Right renal pelvis (tissue), 4 donors: ENCODE measurements around the gene DDR2. TPM values are rescaled to one million over a fixed set of nuclear protein-coding genes. Genes with fewer than 3 reads are reported as not detected.

Experiments
- DNase-seq, 4 donors: peaks; one replicate each; pipeline ENCODE4 v3.0.0-alpha.2; 2013; ENCODE audit warnings: low read depth in 4 of 4, low spot score in 3 of 4, missing footprints in 1 of 4
- polyA plus RNA-seq, 4 donors: library from polyadenylated mRNA; unstranded; fragments of 120-200 nt; gene quantifications; one replicate each; pipeline ENCODE4 v1.2.1, GENCODE V29; 2013; ENCODE audit not compliant: insufficient read length in 4 of 4

Gene DDR2
- polyA plus RNA-seq, 4 donors = 20.3 to 23.9 (median 22.1) TPM

GRCh38 chr1:162670928-162671663 is 38.8 kb downstream of the DDR2 start:
- no peak for DNase-seq

DNA sequence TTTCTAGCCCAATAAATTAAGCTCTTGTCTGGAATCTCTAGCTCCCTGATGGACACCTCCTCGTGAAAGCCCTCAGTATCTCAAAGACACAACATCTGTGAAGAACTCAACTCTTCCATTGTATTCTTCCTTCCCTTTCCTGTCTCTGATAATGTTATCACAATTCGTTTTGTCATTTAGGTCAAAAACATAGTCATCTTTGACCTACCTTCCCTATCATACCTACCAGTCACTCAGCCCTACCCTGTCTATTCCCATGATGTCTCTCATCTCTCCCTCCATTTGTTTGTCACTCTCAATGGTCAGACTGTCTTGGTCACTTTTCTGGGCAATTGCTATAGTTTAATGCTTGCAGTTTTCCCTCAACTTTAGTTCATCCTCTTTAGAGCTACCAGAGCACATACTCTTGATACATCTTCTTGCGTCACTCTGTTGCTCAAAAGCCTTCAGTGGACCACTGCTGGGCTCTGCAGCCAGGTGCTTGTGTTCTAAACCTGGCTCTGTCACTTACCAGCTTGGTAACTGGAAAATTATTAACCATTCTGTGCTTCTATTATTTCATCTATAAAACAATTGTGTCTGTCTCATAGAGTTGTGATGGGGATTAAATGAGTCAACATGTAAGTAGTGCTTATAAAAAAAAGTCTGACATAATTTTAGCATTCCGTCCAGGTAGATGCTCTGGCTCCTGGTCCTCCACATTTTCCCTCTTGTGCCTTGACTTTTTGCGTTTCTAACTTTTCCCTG is 39.6 kb downstream of the DDR2 start:
- no peak for DNase-seq

DNA sequence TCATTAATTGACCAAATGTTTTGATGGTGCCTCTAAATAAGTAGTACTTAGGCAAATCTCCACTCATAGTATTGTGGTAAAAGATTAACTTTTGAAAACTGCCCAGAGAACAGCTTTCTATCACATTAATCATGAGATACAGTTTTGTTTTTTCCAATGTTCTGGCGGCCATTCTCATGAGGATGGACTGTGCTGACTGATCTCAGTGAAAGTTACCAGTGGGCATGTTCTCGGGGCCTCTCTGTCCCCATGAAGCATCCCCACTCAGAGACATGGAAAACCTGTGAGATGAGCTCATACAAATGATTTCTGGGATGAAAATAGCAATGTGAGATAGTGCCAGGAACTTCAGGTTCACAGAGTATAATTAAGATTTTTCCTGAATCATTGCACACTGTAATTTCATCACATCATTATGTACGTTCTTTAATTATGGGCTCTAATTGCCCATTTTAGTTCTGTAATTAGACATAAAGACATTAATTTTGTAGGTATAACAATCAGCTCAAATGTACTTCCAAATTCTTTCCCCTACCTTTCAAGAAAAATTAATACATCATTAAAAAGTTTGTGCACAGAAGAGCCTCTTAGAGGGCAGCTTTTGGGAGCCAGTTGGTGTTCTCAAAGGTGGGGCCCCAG is 40.5 kb downstream of the DDR2 start:
- DNase-seq = no peak

GRCh38 chr1:162674034-162674608 is 41.9 kb downstream of the DDR2 start:
- DNase-seq = no peak

- no peak for DNase-seq
These were observed 43.8 kb downstream of the DDR2 start for GRCh38 chr1:162676087-162676486.

DNA sequence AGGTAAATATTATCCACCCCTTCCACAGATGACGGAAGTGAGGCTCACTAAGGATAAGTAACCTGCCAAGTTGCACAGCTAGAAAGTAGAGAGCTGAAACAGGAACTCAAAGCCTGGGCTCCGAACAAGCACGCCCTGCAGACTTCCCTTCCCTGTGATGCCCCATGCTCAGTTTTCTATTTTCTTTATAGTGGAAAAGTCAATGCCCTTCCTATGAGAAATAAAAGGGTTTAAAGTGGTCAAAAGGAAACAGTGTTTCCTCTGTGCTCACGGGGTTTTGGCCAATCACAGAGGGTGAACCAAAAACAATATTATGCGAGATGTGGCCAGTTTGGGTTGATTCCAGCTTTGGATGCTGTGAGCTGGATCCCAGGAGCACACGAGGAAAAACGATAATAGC is 44.5 kb downstream of the DDR2 start:
- DNase-seq = no peak

DNA sequence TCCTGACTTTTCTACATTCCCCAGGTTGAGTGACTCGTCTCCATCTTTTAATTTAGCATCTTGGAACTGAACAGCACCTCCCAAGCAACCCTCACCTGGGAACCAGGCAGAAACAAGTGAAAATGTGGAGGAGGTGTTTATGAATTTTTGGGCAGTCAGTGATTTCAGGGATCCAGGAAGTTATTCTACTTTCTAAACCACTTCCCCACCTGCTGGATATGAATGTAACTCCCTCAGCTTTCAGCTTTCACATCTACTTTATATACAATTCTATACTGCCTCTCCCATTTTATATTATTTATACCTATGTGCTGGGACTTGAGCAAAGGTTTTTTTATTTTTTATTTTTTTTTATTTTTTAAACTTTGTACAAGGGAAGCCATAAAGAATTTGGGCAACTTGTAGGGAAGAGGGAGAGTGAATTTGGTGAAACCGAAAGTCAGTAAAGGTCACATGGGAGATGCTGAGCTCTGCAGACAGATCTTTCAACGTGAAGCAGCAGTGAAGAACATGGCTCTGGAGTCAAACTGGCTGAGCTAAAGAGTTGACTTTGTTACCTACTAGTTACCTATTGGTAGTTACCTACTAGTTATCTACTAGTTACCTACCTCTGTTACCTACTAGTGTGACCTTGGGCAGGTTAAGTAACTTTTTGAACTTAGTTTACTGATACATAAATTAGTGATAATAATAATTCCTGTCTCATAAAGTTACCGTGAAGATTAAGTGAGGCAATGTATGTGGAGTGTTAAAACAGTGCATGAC is 45.5 kb downstream of the DDR2 start:
- no peak for DNase-seq

- DNase-seq = no peak
These were observed 46.2 kb downstream of the DDR2 start for GRCh38 chr1:162678439-162678838.

GRCh38 chr1:162679298-162679697 is 47.0 kb downstream of the DDR2 start:
- DNase-seq = no peak

DNA sequence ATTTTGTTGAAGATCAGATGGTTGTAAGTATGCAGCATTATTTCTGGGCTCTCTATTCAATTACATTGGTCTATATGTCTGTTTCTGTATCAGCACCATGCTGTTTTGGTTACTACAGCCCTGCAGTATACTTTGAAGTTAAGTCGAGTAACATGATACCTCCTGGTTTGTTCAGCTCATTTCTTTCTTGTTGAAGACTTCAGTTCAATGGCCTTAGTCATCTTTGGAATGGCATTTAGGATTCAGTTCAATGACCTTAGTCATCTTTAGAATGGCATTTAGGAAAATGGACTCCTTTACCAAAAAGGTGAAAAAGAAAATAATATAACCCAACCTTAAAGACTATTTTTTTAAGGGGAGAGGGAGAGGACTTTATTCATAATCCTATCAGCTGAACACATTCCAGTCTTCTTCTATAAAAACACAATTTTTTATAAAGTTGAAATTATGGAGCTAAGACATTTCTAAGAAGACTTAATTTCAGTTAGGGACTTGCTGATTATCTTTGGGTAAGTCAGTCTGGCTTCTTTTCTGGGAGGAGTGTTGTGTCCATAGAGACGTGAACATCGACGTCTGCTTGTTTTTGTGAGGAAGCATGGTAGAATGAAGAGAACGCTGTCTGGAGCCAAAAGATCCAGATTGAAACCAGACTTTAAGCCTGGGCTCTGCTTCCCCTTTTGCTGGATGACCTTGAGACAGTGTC is 48.3 kb downstream of the DDR2 start:
- no peak for DNase-seq

DNA sequence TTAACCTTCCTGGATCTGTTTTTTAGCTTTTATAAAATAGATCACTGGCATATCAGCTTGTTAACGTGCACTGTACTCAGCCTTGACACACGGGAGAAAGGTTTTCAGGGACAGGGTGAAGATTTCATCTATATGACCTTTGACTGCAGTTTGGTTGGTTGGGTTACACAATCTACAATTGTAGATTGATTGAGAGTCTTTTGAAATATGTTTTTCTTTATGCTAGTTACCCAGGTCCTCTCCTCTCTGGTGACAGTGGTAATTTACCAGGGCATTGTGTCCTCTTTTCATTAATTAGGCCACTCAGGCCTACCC is 48.8 kb downstream of the DDR2 start:
- DNase-seq = no peak

DNA sequence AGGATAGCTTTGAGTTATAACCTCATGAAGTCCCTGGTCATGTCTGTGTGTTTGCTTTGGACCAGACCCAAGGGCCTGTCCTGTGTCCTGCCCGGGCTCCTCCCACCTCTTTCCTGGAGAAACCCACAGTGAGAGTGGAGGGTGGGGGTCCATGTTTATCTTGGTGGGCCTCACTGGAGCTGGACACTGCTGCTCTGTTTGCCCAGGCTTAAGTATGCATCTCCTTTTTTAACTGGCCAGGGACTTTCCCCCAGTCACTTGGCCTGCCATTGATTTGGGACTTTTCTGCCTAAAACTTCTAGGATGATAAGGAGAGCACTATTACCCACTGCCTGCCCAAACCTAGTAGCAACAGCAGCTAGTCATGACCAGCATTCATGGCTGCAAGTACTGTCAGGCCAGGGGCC is 49.8 kb downstream of the DDR2 start:
- no peak for DNase-seq

DNA sequence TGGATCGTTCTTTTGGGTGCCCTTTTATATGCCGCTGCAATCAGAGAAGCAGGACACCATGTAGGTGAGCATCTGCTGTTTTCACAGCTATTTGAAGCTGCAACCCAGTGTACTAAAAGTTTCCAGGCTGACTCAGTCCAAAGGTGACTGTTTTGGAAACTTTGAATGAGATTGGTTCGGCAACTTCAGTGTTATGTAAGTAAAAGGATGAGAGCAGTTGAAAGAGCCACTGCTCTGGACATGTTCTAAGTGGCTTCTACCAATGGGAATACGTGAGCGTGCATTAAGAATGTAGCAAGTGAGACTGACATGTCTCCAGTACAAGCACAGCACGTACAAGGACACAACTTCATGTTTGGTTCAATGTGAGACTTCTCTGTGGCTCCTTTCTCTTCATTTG is 55.6 kb downstream of the DDR2 start:
- DNase-seq = no peak

DNA sequence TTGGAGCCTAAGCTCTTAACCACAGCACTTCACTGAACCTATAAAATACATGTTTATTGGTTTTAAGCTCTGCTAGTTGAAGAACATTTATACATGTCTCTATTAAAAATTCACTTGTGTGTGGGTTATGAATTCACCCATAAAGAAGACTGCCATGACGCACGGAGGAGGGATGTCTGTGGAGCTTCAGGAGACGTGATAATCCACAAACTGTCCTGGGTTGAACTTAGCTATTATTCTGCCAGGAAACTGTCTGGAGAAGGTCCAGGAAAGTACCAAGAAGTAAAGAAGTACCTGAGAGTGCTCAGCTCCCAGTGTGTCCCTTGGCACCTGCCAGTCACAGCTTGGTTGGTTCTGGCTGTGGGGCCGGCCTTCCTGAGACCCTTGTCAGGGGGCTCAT is 56.3 kb downstream of the DDR2 start:
- no peak for DNase-seq

DNA sequence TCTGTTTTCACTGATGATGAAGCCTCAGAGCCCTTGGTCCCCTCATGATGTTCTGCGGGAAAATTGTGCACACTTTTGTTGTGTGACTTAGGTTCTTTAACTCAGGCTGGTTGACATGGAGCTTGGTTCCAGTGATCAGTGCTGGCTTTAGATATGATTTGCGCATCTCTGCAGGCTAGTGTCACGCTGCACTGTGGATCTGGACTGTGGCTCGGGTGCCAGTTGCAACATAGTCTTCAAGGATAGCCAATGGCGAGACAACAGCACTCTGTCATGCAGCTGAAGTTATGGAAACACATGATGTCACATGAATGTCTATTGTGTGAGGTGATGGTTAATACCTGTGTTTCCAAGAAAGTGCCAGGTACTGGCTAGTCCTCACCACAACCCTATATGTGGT is 56.7 kb downstream of the DDR2 start:
- DNase-seq = no peak

- DNase-seq = no peak
These were observed 57.7 kb downstream of the DDR2 start for GRCh38 chr1:162689745-162690671.

DNA sequence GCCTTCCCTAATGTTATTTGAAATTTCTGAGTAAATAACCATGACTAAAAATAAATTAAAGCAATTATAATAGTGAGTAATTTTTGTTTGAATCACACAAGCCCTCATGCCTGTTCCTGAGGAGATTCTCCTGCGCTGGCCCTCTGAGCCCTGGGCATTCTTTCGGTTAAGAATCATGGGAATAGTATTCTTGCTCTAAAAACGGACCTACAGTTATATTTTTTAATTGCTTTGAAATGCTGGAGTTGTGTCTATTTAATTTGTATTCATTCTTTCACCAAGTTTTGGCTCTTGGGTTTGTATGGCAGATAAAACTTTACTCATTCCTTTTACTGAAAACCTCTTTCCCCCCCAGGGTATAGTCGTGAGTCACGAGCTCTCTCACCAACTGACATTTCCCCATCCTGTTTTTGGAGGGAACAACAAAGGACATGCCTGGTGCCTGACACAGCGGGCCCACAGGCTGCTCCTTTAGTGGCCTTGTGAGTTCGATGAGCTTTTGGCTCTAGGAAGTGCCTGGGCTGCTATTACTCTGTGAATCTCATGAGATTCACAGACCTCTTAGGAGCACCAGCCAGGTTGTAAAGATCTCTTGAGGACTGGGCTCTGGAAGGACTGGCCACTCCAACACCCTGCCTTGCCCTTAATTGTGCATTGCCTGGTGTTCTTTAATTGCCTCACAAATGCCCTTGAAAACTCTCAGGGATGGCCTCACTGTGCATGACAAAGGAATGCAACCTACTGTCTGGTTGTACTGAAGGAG is 58.6 kb downstream of the DDR2 start:
- DNase-seq = no peak

DNA sequence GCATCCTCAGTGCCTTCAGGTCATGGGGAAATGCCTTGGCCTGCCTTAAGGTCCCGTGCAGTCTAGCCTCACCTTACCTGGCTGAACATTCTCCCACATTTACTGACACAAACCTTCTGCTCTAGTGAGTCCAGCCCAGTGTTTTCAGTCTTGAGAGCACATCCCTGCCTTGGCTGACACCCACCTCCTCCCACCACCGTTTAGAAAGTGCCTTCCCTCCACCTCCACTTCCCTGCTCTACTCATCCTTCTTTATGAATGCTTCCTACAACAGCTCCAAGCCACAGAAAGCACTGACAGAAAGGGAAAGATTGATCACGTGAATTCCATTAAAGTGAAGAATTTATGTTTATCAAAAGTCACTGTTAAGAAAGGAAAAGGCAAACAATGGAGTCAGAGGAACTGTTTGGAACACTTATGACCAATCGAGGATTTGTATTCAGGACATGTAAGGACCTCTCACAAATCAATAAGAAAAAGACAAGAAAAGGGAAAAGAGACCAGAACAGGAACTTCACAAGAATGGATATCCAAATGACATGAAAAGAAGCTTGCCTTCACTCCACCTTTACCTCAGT is 59.8 kb downstream of the DDR2 start:
- no peak for DNase-seq
